HepG2 (cell line): ENCODE data around the gene NT5DC1.

Experiments used
- CEBPB ChIP-seq: IDR thresholded peaks from 2 replicates; pipeline ENCODE4 v1.6.1; 2011; ENCODE audit warnings: low read depth, low read length, improper control_type of control experiment, borderline replicate concordance
- POLR2A ChIP-seq, 2 experiments: IDR thresholded peaks; 2 replicates each; pipeline ENCODE4 v1.6.1; 2011; ENCODE audit warnings: low read depth in 2 of 2, low read length in 2 of 2, mild to moderate bottlenecking in 1 of 2, moderate library complexity in 1 of 2; ENCODE audit not compliant: insufficient read depth in 1 of 2
- ZFP37 ChIP-seq: sonication (generic); formaldehyde crosslinking; IDR thresholded peaks from 2 replicates; pipeline ENCODE4 v1.4.0; 2020; ENCODE audit warnings: missing genetic modification reagents, borderline replicate concordance
- ZFX ChIP-seq: sonication (generic); formaldehyde crosslinking; IDR thresholded peaks from 2 replicates; pipeline ENCODE4 v1.4.0; 2020; ENCODE audit warnings: mild to moderate bottlenecking, low read depth, missing genetic modification reagents, moderate library complexity
- ZKSCAN1 ChIP-seq: fragments of 150-350 bp; IDR thresholded peaks from 2 replicates; pipeline ENCODE4 v1.6.1; 2014; ENCODE audit warnings: low read length
- ZNF629 ChIP-seq: sonication (generic); formaldehyde crosslinking; conservative IDR thresholded peaks from 2 replicates; pipeline ENCODE4 v1.5.0; 2020; ENCODE audit warnings: missing genetic modification reagents
- TF ChIP-seq, protein P1 (sequence below): sonication (generic); formaldehyde crosslinking; IDR thresholded peaks from 2 replicates; pipeline ENCODE4 v1.5.0; 2020; ENCODE audit warnings: mild to moderate bottlenecking, missing genetic modification reagents, moderate library complexity
- TF ChIP-seq, protein P2 (sequence below): IDR thresholded peaks from 2 replicates; pipeline ENCODE4 v1.6.1; 2012; ENCODE audit warnings: low read length, improper control_type of control experiment

DNA sequence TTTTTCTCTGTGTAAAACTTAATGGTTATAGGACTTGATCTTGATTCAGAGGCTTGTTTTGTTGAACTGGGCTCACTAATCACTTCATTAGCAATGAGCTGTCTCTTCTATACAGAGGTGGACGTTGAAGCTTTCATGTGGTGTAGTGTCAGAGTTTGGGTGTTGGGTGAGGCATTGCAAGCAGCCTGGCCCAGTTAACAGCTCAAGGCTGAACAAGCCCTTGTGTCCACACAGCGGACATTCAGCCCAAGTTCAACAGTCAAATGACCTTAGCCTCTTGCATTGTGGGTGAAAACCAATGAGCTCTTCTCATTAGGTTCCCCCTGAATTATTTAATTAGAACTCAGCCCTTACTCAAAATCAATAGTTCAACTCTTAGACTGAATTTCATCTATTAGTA lies 12.7 kb downstream of the NT5DC1 start:
- TF ChIP-seq CEBPB (no peak), ZNF629 (no peak), ZFX (CRISPR knock-in tag) (no peak), POLR2A (IDR thresholded peaks at IDR 0.05; ENCODE audit: insufficient read depth in 1 of 2, low read depth in 2 of 2, low read length in 2 of 2) (no peak), ZKSCAN1 (no peak), ZFP37 (no peak)
- TF ChIP-seq, protein P1, sequence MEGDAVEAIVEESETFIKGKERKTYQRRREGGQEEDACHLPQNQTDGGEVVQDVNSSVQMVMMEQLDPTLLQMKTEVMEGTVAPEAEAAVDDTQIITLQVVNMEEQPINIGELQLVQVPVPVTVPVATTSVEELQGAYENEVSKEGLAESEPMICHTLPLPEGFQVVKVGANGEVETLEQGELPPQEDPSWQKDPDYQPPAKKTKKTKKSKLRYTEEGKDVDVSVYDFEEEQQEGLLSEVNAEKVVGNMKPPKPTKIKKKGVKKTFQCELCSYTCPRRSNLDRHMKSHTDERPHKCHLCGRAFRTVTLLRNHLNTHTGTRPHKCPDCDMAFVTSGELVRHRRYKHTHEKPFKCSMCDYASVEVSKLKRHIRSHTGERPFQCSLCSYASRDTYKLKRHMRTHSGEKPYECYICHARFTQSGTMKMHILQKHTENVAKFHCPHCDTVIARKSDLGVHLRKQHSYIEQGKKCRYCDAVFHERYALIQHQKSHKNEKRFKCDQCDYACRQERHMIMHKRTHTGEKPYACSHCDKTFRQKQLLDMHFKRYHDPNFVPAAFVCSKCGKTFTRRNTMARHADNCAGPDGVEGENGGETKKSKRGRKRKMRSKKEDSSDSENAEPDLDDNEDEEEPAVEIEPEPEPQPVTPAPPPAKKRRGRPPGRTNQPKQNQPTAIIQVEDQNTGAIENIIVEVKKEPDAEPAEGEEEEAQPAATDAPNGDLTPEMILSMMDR (CRISPR knock-in tag) = no peak
- TF ChIP-seq, protein P2, sequence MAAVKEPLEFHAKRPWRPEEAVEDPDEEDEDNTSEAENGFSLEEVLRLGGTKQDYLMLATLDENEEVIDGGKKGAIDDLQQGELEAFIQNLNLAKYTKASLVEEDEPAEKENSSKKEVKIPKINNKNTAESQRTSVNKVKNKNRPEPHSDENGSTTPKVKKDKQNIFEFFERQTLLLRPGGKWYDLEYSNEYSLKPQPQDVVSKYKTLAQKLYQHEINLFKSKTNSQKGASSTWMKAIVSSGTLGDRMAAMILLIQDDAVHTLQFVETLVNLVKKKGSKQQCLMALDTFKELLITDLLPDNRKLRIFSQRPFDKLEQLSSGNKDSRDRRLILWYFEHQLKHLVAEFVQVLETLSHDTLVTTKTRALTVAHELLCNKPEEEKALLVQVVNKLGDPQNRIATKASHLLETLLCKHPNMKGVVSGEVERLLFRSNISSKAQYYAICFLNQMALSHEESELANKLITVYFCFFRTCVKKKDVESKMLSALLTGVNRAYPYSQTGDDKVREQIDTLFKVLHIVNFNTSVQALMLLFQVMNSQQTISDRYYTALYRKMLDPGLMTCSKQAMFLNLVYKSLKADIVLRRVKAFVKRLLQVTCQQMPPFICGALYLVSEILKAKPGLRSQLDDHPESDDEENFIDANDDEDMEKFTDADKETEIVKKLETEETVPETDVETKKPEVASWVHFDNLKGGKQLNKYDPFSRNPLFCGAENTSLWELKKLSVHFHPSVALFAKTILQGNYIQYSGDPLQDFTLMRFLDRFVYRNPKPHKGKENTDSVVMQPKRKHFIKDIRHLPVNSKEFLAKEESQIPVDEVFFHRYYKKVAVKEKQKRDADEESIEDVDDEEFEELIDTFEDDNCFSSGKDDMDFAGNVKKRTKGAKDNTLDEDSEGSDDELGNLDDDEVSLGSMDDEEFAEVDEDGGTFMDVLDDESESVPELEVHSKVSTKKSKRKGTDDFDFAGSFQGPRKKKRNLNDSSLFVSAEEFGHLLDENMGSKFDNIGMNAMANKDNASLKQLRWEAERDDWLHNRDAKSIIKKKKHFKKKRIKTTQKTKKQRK = no peak
